Fibroblast of lung (primary cell): ENCODE results near the gene CACNA1H. TPM values are rescaled to one million over a fixed set of nuclear protein-coding genes. Genes with fewer than 3 reads are reported as not detected.

ENCODE experiments used
- DNase-seq, 2 donors: peaks; one replicate each; pipeline versions ENCODE4 v3.0.0 to v3.0.0-alpha.2; 2010; ENCODE audit warnings: low read depth in 2 of 2
- H2AFZ ChIP-seq: 2 replicates; pipeline ENCODE4 v1.5.1; 2012; ENCODE audit warnings: low read length, control low read depth, inconsistent platforms
- H3K27ac ChIP-seq: 2 replicates; pipeline ENCODE4 v1.5.1; 2011; ENCODE audit warnings: low read length, control low read depth; ENCODE audit not compliant: insufficient read depth
- H3K27me3 ChIP-seq: 2 replicates; pipeline ENCODE4 v1.5.1; 2011; ENCODE audit warnings: mild to moderate bottlenecking, low read length; ENCODE audit not compliant: control insufficient read depth, insufficient read depth
- H3K36me3 ChIP-seq: 2 replicates; pipeline ENCODE4 v1.5.1; 2011; ENCODE audit warnings: low read length; ENCODE audit not compliant: control insufficient read depth, insufficient read depth
- H3K4me1 ChIP-seq: 2 replicates; pipeline ENCODE4 v1.5.1; 2011; ENCODE audit warnings: low read length; ENCODE audit not compliant: control insufficient read depth, insufficient read depth; ENCODE audit errors: extremely low read depth
- H3K4me2 ChIP-seq: 2 replicates; pipeline ENCODE4 v1.5.1; 2011; ENCODE audit warnings: low read length, control low read depth; ENCODE audit not compliant: insufficient read depth; ENCODE audit errors: extremely low read depth
- H3K4me3 ChIP-seq, 4 experiments: fragments of 200-600 bp in 1 of 4; sonication (generic) in 1 of 4; replicated peaks in 1 of 4; 2 replicates each; pipeline ENCODE4 v1.5.1; 2011 to 2016; ENCODE audit warnings: low read length in 4 of 4, low read depth in 3 of 4, mild to moderate bottlenecking in 3 of 4, control low read depth in 2 of 4, inconsistent platforms in 1 of 4, mixed read lengths in 1 of 4; ENCODE audit not compliant: insufficient read depth in 1 of 4; ENCODE audit errors: control extremely low read depth in 1 of 4
- H3K79me2 ChIP-seq: 2 replicates; pipeline ENCODE4 v1.5.1; 2012; ENCODE audit warnings: mild to moderate bottlenecking, low read length, inconsistent platforms; ENCODE audit not compliant: control insufficient read depth, insufficient read depth
- H3K9ac ChIP-seq: 2 replicates; pipeline ENCODE4 v1.5.1; 2011; ENCODE audit warnings: mild to moderate bottlenecking, low read length, control low read depth; ENCODE audit not compliant: insufficient read depth
- H3K9me3 ChIP-seq: 2 replicates; pipeline ENCODE4 v1.5.1; 2012; ENCODE audit warnings: low read depth, low read length; ENCODE audit not compliant: control insufficient read depth, insufficient read depth
- H4K20me1 ChIP-seq: 2 replicates; pipeline ENCODE4 v1.5.1; 2011; ENCODE audit warnings: low read length; ENCODE audit not compliant: control insufficient read depth, insufficient read depth; ENCODE audit errors: extremely low read depth
- EZH2 ChIP-seq: IDR thresholded peaks from 2 replicates; pipeline ENCODE4 v1.5.1; 2012; ENCODE audit warnings: low read length, control low read depth, mild to moderate bottlenecking; ENCODE audit errors: missing control alignments
- polyA plus RNA-seq, 2 donors: library from polyadenylated mRNA; depleted of rRNA in 1 of 2; stranded (reverse) in 1 of 2; unstranded in 1 of 2; fragments of >200 nt; gene quantifications; 2 replicates each; pipeline ENCODE4 v1.2.1, GENCODE V29; 2011 to 2012; ENCODE audit warnings: missing spikeins in 1 of 2
- total RNA-seq: library from RNA; depleted of rRNA; stranded (reverse); fragments of >200 nt; gene quantifications from 2 replicates; pipeline ENCODE4 v1.2.1, GENCODE V29; 2014
- TF ChIP-seq, protein P1 (sequence below), 2 donors: IDR thresholded peaks in 1 of 2; conservative IDR thresholded peaks in 1 of 2; 1 replicate in 1 of 2; 2 replicates in 1 of 2; pipeline ENCODE4 v1.5.1; 2011 to 2012; ENCODE audit warnings: low read length in 2 of 2, control low read depth in 1 of 2, inconsistent platforms in 1 of 2, low read depth in 1 of 2, mild to moderate bottlenecking in 1 of 2

Gene CACNA1H
- total and polyA plus RNA-seq, 2 donors (not counting 1 experiment from before 2014, with no cell fraction given): 1.2 to 10.5 TPM

DNA sequence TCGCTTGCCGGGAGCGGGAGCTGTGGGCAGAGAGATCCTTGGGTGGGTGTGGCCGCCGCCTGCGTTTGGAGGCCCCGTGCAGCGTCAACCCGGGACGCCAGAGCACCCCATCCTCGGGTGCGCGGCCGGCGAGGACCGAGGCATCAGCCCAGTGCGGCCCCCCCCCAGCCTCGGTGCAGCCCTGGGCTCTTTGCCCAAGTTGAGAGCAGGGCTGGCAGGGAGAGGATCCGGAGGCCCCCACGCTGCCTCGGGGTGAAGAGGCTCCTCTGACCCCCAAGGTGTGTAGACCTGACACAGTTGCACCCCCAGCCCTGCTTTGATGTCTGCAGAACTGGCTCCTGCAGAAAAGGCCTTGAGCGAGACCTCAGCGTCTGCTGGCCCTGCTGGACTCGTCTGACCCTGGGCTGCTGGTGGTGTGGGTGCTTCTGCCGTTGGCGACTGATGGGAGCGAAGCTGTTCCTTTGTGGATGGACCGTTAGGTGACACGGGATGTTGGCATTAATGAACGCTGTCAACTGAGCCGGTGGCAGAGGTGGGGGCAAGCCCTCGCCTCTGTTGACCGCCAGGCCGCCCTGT, 8.0 kb downstream of the CACNA1H start:
- no peaks in the 10 kb centered on the region for H4K20me1 ChIP-seq
- TF ChIP-seq EZH2: no peak
- TF ChIP-seq, protein P1, sequence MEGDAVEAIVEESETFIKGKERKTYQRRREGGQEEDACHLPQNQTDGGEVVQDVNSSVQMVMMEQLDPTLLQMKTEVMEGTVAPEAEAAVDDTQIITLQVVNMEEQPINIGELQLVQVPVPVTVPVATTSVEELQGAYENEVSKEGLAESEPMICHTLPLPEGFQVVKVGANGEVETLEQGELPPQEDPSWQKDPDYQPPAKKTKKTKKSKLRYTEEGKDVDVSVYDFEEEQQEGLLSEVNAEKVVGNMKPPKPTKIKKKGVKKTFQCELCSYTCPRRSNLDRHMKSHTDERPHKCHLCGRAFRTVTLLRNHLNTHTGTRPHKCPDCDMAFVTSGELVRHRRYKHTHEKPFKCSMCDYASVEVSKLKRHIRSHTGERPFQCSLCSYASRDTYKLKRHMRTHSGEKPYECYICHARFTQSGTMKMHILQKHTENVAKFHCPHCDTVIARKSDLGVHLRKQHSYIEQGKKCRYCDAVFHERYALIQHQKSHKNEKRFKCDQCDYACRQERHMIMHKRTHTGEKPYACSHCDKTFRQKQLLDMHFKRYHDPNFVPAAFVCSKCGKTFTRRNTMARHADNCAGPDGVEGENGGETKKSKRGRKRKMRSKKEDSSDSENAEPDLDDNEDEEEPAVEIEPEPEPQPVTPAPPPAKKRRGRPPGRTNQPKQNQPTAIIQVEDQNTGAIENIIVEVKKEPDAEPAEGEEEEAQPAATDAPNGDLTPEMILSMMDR (conservative IDR thresholded peaks at IDR 0.05 in 1 of 2, IDR thresholded peaks at IDR 0.05 in 1 of 2; ENCODE audit: low read depth in 1 of 2, low read length in 2 of 2): no peak
- no peak for DNase-seq

DNA sequence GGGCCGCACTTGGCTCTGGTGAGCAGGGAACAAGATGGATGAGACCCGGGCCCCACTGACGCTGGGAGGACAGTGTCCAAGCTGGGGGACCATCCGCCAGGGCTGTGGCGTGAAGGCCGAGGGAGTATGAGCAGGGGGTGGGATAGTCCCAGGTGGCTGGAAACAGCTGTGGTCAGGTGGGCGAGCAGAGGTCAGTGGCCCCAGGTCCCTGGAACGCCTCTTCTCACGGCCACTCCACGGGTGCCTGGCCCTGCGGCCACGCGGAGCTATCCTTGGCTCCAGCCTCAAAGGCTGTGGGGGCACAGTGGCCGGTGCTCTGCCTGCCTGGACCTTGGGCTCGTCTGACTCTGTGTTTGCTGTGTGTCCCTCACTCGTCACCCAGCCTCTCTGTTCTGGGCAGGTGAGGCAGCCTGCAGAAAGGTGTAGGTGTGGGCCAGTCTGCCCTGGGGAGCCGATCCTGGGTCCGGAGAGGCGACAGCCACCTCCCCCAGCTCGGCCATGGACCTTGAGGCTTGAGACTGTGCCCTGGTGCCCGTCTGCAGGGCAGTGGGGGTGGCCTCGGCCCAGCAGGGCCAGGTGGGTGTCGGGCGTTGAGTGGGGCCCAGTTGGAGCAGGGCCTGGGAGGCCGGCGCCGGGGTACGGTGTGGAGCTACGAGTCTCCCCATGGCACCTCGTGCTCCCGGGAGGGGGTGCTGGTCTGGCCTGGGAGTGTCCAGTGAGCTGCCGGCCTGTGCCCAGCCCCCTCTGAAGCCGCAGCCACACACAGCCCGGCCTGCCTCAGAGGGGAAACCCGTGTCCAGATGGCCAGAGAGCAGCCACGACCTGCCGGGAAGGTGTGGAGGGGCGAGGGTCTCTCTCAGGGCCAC, 10.0 kb downstream of the CACNA1H start:
- Histone ChIP-seq H3K4me2 (no peak overlapping the region), H3K27me3 (peaks cover 6% of the 10 kb centered on the region), H3K27ac (no peak overlapping the region), H3K9me3 (no peaks in the 10 kb centered on the region), H2AFZ (no peak overlapping the region), H3K79me2 (no peaks in the 10 kb centered on the region), H3K4me1 (peaks cover 4% of the 10 kb centered on the region), H3K36me3 (no peaks in the 10 kb centered on the region), H3K4me3 (no peak overlapping the region), H3K9ac (no peak overlapping the region), H4K20me1 (no peaks in the 10 kb centered on the region)
- no peak for TF ChIP-seq EZH2
- TF ChIP-seq, protein P1 (conservative IDR thresholded peaks at IDR 0.05 in 1 of 2, IDR thresholded peaks at IDR 0.05 in 1 of 2; ENCODE audit: low read depth in 1 of 2, low read length in 2 of 2): no peak
- DNase-seq: no peak

More for the DNA sequence above, 8.0 kb downstream of the CACNA1H start:
- no peaks in the 10 kb centered on the region for H3K9me3 ChIP-seq
- H3K27me3 ChIP-seq: peaks cover 6% of the 10 kb centered on the region
- H2AFZ ChIP-seq: no peak overlapping the region
- no peak overlapping the region for H3K9ac ChIP-seq
- H3K79me2 ChIP-seq: no peaks in the 10 kb centered on the region
- H3K27ac ChIP-seq: no peak overlapping the region
- peaks cover 4% of the 10 kb centered on the region for H3K4me1 ChIP-seq
- no peaks in the 10 kb centered on the region for H3K36me3 ChIP-seq
- H3K4me3 ChIP-seq: no peak overlapping the region
- H3K4me2 ChIP-seq: no peak overlapping the region

DNA sequence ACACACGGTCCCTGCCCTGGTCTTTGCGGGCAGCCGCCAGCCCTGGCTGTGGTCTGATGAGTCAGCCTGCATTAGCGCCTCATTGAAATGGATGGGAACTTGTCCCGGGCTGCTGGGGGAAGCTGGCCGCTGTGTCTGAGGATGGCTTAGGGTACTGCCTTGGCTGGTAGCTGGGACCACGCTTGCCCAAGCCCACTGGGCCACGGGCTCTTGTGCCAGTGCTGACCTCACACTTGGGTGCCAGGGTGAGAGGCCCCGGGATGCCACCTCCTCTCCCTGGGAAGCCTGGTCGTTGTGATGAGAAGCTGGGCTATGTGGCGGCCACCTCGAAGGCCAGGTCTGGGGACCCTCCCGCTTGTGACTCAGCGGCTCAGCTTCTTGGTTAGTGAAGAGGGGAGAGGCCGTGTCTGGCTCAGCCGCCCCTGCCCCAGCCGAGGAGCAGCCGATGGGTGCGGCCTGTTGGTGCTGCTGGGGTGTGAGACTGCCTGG, 10.7 kb downstream of the CACNA1H start:
- H3K4me1 ChIP-seq: peaks cover 4% of the 10 kb centered on the region
- no peak overlapping the region for H3K4me2 ChIP-seq
- no peak overlapping the region for H3K4me3 ChIP-seq
- no peaks in the 10 kb centered on the region for H3K36me3 ChIP-seq
- H3K9ac ChIP-seq: no peak overlapping the region
- no peaks in the 10 kb centered on the region for H3K79me2 ChIP-seq
- peaks cover 6% of the 10 kb centered on the region for H3K27me3 ChIP-seq
- no peak overlapping the region for H3K27ac ChIP-seq
- H4K20me1 ChIP-seq: no peaks in the 10 kb centered on the region
- TF ChIP-seq, protein P1 (conservative IDR thresholded peaks at IDR 0.05 in 1 of 2, IDR thresholded peaks at IDR 0.05 in 1 of 2; ENCODE audit: low read depth in 1 of 2, low read length in 2 of 2): no peak
- TF ChIP-seq EZH2: no peak
- peak in 1 of 2 donors; percentile 78 for DNase-seq
- H2AFZ ChIP-seq: no peak overlapping the region
- H3K9me3 ChIP-seq: no peaks in the 10 kb centered on the region
